ENCODE measurements around the gene ECE2. TPM values are rescaled to one million over a fixed set of nuclear protein-coding genes. Genes with fewer than 3 reads are reported as not detected.

ECE2 gene
- total and polyA plus RNA-seq, 8 donors: 0.45 to 2.9 TPM; not detected in 6

DNA sequence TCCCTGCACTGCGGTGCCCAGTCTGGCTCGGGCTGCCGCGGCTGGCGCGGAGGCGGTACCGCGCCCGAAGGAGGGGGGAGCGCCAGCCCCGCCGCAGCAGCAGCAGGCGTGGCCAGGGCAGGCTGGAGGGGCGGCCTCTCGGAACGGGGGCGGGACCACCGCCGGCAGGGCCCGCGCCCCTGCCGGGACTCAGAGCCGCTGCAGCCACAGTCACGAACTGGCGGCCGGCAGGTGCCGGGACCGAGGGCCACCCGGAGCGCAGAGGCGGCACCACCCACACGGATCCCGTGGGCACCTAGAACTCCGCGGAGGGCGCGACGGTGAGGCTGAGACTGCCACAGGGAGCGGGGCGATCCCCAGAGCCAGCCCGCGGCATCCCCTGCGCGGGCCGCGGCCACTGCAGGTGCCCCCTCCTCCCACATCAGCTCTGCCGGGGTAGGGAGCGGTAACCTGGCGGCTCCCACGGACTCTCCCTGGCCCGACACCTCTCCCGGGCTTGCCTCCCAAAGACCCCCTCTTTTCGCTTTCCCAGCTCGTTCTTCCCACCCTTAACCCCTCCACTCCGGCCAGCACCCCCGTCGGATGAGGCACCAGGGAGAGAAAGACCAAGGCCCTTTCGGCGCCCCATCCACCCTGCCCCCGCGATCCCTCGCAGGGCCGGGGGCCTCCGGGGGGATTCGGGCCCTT, 46.3 kb upstream of the ECE2 start, which contains the start of gene VWA5B2:
Gene VWA5B2, plus strand, starts transcription at position 192 of the 687 bp plus-strand sequence. CDS start 944 bp downstream, outside the sequence.
- intact Hi-C loops (cut with DNase I; ENCODE audit: low total_unique reads): loop anchor here (10.0 kb wide), 1 partner anchor 335 kb away; no protein-coding TSS in a partner anchor
- 0 to 3% (median 1%) methylated on average over 23 to 65 of the region's 66 CpGs for WGBS, 5 donors
- Histone ChIP-seq H3K4me1 (peaks cover 19 to 29% (median 27%) of the 10 kb centered on the region in 4 donors), H3K36me3 (no peaks in the 10 kb centered on the region), H3K9me3 (no peaks in the 10 kb centered on the region), H3K4me3 (peak within 1 kb of the TSS; percentile 48 to 64 (median 58)), H3K27ac (peak within 1 kb of the TSS in 3 of 5 donors; percentile 6 to 48 (median 37)), H3K27me3 (peaks cover 16 to 85% (median 53%) of the 10 kb centered on the region in 3 donors)
- peak; percentile 73 to 93 for DNase-seq
- TF ChIP-seq POLR2AphosphoS5 (IDR thresholded peaks at IDR 0.05) (peak in 2 of 3 donors; percentile 24 to 57), POLR2A (IDR thresholded peaks at IDR 0.05) (no peak)
- TF ChIP-seq, protein P1, sequence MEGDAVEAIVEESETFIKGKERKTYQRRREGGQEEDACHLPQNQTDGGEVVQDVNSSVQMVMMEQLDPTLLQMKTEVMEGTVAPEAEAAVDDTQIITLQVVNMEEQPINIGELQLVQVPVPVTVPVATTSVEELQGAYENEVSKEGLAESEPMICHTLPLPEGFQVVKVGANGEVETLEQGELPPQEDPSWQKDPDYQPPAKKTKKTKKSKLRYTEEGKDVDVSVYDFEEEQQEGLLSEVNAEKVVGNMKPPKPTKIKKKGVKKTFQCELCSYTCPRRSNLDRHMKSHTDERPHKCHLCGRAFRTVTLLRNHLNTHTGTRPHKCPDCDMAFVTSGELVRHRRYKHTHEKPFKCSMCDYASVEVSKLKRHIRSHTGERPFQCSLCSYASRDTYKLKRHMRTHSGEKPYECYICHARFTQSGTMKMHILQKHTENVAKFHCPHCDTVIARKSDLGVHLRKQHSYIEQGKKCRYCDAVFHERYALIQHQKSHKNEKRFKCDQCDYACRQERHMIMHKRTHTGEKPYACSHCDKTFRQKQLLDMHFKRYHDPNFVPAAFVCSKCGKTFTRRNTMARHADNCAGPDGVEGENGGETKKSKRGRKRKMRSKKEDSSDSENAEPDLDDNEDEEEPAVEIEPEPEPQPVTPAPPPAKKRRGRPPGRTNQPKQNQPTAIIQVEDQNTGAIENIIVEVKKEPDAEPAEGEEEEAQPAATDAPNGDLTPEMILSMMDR (IDR thresholded peaks at IDR 0.05): peak in 4 of 7 experiments; percentile 10 to 23 (median 19)

DNA sequence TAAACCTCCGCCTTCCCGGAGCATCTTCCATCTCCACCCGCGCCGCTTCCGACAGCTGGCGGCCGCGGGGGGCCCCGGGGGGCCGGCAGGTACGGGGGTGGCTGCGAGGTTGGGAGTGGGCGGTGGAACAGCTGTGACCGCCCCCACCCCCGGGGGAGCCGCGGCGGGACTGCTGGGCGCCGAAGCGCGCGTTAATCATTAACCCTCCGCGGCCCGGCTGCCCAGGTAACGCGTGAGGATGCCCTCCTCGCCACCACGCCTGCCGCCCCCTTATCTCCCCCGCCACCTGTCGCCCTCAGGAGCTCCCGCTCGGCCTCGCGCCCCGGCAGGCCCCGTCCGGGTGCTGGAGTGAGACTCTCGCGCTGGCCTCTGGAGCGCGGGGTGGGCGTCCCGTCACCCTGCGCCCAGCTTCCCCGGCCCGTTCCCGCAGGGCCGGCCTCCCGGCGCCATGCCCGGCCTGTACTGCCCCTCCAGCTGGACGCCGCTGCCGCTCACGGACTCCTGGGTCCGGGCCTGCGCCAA, 45.7 kb upstream of the ECE2 start:
- H3K4me3 ChIP-seq: peak overlapping the region; percentile 48 to 64 (median 58)
- 0 to 2% (median 0%) methylated on average over 15 to 61 of the region's 61 CpGs; no CpG with 5 or more reads in 1 of the 5 donors for WGBS, 5 donors
- H3K27me3 ChIP-seq: peaks cover 16 to 90% (median 54%) of the 10 kb centered on the region in 3 donors
- H3K36me3 ChIP-seq: no peaks in the 10 kb centered on the region
- peak overlapping the region in 3 of 5 donors; percentile 6 to 48 (median 37) for H3K27ac ChIP-seq
- no peaks in the 10 kb centered on the region for H3K9me3 ChIP-seq
- H3K4me1 ChIP-seq: peaks cover 19 to 29% (median 27%) of the 10 kb centered on the region in 4 donors
- intact Hi-C loops (cut with DNase I; ENCODE audit: low total_unique reads): loop anchor here (10.0 kb wide), 1 partner anchor 335 kb away; no protein-coding TSS in a partner anchor
- DNase-seq: peak; percentile 30 to 79
- TF ChIP-seq EP300 (IDR thresholded peaks at IDR 0.05): no peak
- TF ChIP-seq, protein P1 (IDR thresholded peaks at IDR 0.05): no peak
- TF ChIP-seq POLR2A (IDR thresholded peaks at IDR 0.05): no peak
- TF ChIP-seq POLR2AphosphoS5 (IDR thresholded peaks at IDR 0.05): no peak

DNA sequence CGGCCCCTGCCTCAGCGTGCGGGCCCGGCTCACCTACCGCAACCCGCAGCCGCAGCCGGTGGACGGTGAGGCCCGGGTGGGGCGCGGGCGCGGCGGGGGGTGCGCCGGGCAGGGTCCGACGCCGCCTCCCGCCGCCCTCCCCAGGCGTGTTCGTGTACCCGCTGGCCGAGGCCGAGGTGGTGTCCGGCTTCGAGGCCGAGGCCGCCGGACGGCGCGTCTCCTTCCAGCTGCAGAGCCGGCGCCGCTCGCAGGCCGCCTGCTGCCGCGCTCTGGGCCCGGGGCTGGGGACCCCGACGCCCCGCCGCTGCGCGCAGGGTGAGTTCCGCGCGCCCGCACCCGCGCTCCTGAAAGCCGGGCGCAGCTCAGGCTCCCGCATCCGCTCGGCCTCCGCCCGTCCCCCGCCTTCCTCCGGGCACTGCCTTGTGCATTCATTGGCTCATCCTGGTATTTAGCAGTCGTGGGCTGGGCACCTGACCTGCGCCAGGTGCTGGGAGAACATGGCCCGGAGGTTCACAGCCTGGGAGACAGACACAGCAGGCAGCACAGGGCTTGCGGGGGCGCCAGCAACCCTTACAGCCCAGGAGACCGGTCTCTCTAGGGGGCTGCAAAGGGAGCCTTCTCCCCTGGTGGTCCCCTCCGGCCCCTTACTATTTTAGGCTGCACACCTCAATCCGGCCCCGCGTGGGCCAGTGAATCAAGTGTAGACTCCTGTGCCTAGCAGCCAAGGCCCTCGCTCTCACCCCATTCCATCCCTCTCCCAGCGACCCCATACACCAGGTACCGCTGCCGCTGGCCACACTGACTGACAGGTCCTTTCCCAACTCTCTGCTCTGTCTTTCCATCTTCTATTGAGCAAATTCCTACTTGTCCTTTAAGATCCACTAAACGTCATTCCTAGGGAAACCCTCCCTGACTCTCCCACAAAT, 45.0 kb upstream of the ECE2 start:
- no peaks in the 10 kb centered on the region for H3K9me3 ChIP-seq
- intact Hi-C loops (cut with DNase I; ENCODE audit: low total_unique reads): loop anchor here (10.0 kb wide), 1 partner anchor 336 kb away; no protein-coding TSS in a partner anchor
- H3K4me3 ChIP-seq: peak overlapping the region; percentile 48 to 64 (median 58)
- no peaks in the 10 kb centered on the region for H3K36me3 ChIP-seq
- H3K27me3 ChIP-seq: peaks cover 16 to 91% (median 54%) of the 10 kb centered on the region in 3 donors
- peaks cover 19 to 29% (median 27%) of the 10 kb centered on the region in 4 donors for H3K4me1 ChIP-seq
- H3K27ac ChIP-seq: no peak overlapping the region
- 5 to 15% (median 9%) methylated on average over 20 to 79 of the region's 79 CpGs for WGBS, 5 donors
- DNase-seq: peak; percentile 43 to 53
- TF ChIP-seq POLR2AphosphoS5 (IDR thresholded peaks at IDR 0.05) (no peak), EP300 (IDR thresholded peaks at IDR 0.05) (no peak), POLR2A (IDR thresholded peaks at IDR 0.05) (no peak)
- TF ChIP-seq, protein P1 (IDR thresholded peaks at IDR 0.05): no peak

All from stomach (tissue), 9 donors.